HG03064 (cell line): ENCODE measurements around the gene IFITM10.

Experiments
- ATAC-seq: cut with Tn5 transposase; IDR thresholded peaks from one replicate; pipeline ENCODE4 v1.9.1; 2021; ENCODE audit warnings: low read depth; ENCODE audit not compliant: unreplicated experiment

IFITM10 gene

GRCh38 chr11:1763796-1764661, 13.6 kb upstream of the IFITM10 start, which contains the start of gene CTSD:
Gene CTSD, minus strand, starts transcription at chr11:1763927. Its CDS starts 68 bp downstream, at chr11:1763859.
- ATAC-seq, result no peak

- ATAC-seq, result no peak
Observed at GRCh38 chr11:1763336-1763795, 13.0 kb upstream of the IFITM10 start.

GRCh38 chr11:1762537-1763302, 12.3 kb upstream of the IFITM10 start:
- ATAC-seq, result no peak

- ATAC-seq, result no peak
Observed at GRCh38 chr11:1761857-1762536, 11.6 kb upstream of the IFITM10 start.

GRCh38 chr11:1761110-1761856, 10.9 kb upstream of the IFITM10 start:
- no peak for ATAC-seq

GRCh38 chr11:1760351-1761109, 10.1 kb upstream of the IFITM10 start:
- ATAC-seq, result no peak

GRCh38 chr11:1759851-1760220, 9.4 kb upstream of the IFITM10 start:
- no peak for ATAC-seq

- no peak for ATAC-seq
Observed at GRCh38 chr11:1759151-1759850, 8.9 kb upstream of the IFITM10 start.

- ATAC-seq, result no peak
Observed at GRCh38 chr11:1758611-1759150, 8.3 kb upstream of the IFITM10 start.

- ATAC-seq, result no peak
Observed at GRCh38 chr11:1757861-1758610, 7.6 kb upstream of the IFITM10 start.

- no peak for ATAC-seq
Observed at GRCh38 chr11:1756791-1757771, 6.7 kb upstream of the IFITM10 start.

- no peak for ATAC-seq
Observed at GRCh38 chr11:1755692-1756561, 5.5 kb upstream of the IFITM10 start.

- ATAC-seq, result no peak
Observed at GRCh38 chr11:1755344-1755691, 4.9 kb upstream of the IFITM10 start.

GRCh38 chr11:1754376-1755150, 4.2 kb upstream of the IFITM10 start:
- no peak for ATAC-seq

- no peak for ATAC-seq
Observed at GRCh38 chr11:1753929-1754305, 3.5 kb upstream of the IFITM10 start.
